ENCODE data around the gene IFI16. TPM values are rescaled to one million over a fixed set of nuclear protein-coding genes. Genes with fewer than 3 reads are reported as not detected.

Gene IFI16
- total and polyA plus RNA-seq, 2 experiments from 2014 or later, result 25.1 to 31.8 TPM

DNA sequence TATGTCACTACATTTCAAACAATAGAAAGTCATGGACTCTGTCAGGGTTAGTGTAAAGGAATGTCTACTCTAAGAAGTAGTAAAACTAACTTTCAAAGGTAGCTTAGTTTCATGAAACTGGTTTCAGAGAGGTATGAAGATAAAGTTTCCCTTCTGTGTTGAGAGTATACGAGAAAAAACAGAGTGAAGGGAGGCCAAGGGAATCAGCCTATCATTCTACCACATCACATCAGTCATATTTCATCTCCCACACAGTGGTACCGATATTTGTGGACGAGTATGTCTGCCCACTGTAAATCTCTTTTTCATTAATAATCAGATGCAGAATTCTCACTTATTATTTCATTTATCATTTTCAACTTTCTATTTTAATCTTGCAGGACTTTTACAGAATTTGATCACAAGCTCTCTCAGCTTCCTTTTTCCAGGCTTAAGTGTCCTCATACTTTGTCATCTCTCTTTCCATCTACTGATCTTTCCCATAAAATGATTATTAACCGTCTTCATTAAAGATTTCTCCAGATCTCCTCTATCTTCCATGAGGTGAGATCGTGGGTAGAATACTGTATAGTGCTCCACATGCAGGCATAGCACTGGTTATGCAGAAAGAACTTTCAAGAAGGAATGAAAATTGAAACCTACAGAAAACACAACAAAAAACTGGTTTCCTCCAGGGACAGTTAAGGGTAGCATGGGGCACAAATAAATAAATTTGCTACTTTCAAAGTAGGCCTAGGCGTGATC, 11.5 kb upstream of the IFI16 start:
- H3K4me1 ChIP-seq (ENCODE audit: insufficient read depth), result no peaks in the 10 kb centered on the region
- no peak for DNase-seq (ENCODE audit: low spot score)
- H3K4me3 ChIP-seq, result no peak overlapping the region
- peak overlapping the region; percentile 77 for H3K4me2 ChIP-seq
- no peaks in the 10 kb centered on the region for H3K27me3 ChIP-seq
- H3K9me2 ChIP-seq (replicated peaks; ENCODE audit: insufficient read depth), result no peaks in the 10 kb centered on the region
- H2AFZ ChIP-seq, result peak overlapping the region; percentile 65
- no peaks in the 10 kb centered on the region for H3K36me3 ChIP-seq (replicated peaks; ENCODE audit: insufficient read depth, low read depth)
- WGBS (ENCODE audit: low lambda C conversion rate, missing lambda C conversion rate), result 48% methylated on average over 6 of the region's 6 CpGs
- H4K20me1 ChIP-seq (ENCODE audit: insufficient read depth, poor library complexity, severe bottlenecking), result no peaks in the 10 kb centered on the region
- no peak for TF ChIP-seq EZH2 (IDR thresholded peaks at IDR 0.05; ENCODE audit: borderline replicate concordance)
- no peak for TF ChIP-seq CTCF (IDR thresholded peaks at IDR 0.05; ENCODE audit: poor library complexity)
- TF ChIP-seq EZH2phosphoT487 (IDR thresholded peaks at IDR 0.05; ENCODE audit: low read depth, severe bottlenecking, unreplicated experiment), result no peak
- no peaks in the 10 kb centered on the region for H3K79me2 ChIP-seq
- no peaks in the 10 kb centered on the region for H3K9me3 ChIP-seq (ENCODE audit: low read depth)
- no peak overlapping the region for H3K27ac ChIP-seq

DNA sequence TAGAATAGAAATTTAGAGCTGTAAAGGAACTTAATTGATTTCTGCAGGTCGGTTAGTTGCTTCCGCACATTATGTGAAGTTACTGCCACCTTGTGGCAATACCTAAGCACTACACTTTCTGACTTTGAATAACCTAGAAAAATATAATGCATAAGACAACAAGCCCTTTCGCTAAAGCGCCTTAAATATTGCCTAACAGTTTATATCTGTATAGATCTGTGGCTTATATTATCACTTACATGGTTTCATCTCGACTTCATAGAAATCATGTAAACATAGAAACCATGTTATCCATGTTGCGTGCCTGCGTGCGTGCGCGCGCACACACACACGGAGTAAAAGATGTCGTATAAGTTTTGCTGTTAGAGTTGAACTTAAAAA, 10.9 kb upstream of the IFI16 start:
- H2AFZ ChIP-seq, result peak overlapping the region; percentile 65
- peak; percentile 68 for DNase-seq (ENCODE audit: low spot score)
- 3% methylated on average over 13 of the region's 13 CpGs for WGBS (ENCODE audit: low lambda C conversion rate, missing lambda C conversion rate)

DNA sequence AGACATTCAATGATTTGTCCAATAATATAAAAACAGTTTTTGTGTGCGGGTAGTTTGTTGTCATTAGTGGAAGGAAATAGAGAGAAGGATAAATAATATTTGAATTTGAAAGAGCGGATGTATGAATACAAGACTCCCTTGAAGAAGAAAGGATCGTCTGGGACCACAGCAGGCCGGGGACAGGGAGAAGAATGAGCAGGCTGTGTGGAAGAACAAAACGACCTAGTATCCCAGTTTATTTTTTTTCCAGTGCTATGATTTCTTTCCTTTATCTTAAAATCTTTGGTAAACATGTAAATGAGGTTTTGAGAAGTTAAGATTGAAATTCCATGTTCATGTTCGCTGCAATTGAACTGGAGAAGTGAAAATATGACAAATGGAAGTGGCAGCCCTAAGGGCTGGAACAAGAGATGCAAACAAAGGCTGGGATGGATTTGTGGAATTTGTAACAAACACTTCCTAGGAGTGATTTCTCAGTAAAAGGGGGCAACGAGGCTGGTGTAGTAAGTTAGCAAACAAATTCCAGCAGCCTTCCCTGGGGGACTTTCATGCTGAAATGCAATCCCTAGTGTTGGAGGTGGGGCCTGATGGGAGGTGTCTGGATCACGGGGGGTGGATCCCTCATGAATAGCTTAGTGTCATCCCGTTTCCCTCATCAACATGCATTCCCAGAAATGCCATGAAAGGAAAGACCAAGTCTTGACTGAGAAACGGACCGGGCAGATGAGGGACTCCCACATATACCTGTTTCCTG, 10.2 kb upstream of the IFI16 start:
- Histone ChIP-seq H3K27me3 (no peaks in the 10 kb centered on the region), H3K9me3 (ENCODE audit: low read depth) (no peaks in the 10 kb centered on the region), H3K36me3 (replicated peaks; ENCODE audit: insufficient read depth, low read depth) (no peaks in the 10 kb centered on the region), H3K4me1 (ENCODE audit: insufficient read depth) (no peaks in the 10 kb centered on the region), H3K9me2 (replicated peaks; ENCODE audit: insufficient read depth) (no peaks in the 10 kb centered on the region), H3K27ac (peak overlapping the region; percentile 92), H3K79me2 (no peaks in the 10 kb centered on the region), H3K4me2 (peak overlapping the region; percentile 77), H2AFZ (peak overlapping the region; percentile 65), H3K4me3 (peak overlapping the region; percentile 45), H4K20me1 (ENCODE audit: insufficient read depth, poor library complexity, severe bottlenecking) (no peaks in the 10 kb centered on the region)
- TF ChIP-seq CTCF (IDR thresholded peaks at IDR 0.05; ENCODE audit: poor library complexity), result no peak
- no peak for TF ChIP-seq EZH2 (IDR thresholded peaks at IDR 0.05; ENCODE audit: borderline replicate concordance)
- no peak for TF ChIP-seq EZH2phosphoT487 (IDR thresholded peaks at IDR 0.05; ENCODE audit: low read depth, severe bottlenecking, unreplicated experiment)
- peak; percentile 87 for DNase-seq (ENCODE audit: low spot score)
- WGBS (ENCODE audit: low lambda C conversion rate, missing lambda C conversion rate), result 3% methylated on average over 11 of the region's 11 CpGs

More for the DNA sequence above, 10.9 kb upstream of the IFI16 start:
- Histone ChIP-seq H3K36me3 (replicated peaks; ENCODE audit: insufficient read depth, low read depth) (no peaks in the 10 kb centered on the region), H3K9me3 (ENCODE audit: low read depth) (no peaks in the 10 kb centered on the region), H3K4me1 (ENCODE audit: insufficient read depth) (no peaks in the 10 kb centered on the region), H3K4me2 (peak overlapping the region; percentile 77), H3K4me3 (peak overlapping the region; percentile 45), H3K79me2 (no peaks in the 10 kb centered on the region), H3K9me2 (replicated peaks; ENCODE audit: insufficient read depth) (no peaks in the 10 kb centered on the region), H3K27ac (peak overlapping the region; percentile 92), H4K20me1 (ENCODE audit: insufficient read depth, poor library complexity, severe bottlenecking) (no peaks in the 10 kb centered on the region), H3K27me3 (no peaks in the 10 kb centered on the region)
- peak; percentile 99 for TF ChIP-seq CTCF (IDR thresholded peaks at IDR 0.05; ENCODE audit: poor library complexity)
- TF ChIP-seq EZH2 (IDR thresholded peaks at IDR 0.05; ENCODE audit: borderline replicate concordance), result no peak
- no peak for TF ChIP-seq EZH2phosphoT487 (IDR thresholded peaks at IDR 0.05; ENCODE audit: low read depth, severe bottlenecking, unreplicated experiment)
